DND-41 (cell line): ENCODE results near the gene TMEM219.

Source experiments
- ATAC-seq: fragments of 200-7000 bp; cut with Tn5 transposase; 3 replicates; pipeline ENCODE4 v1.9.1; 2021; ENCODE audit warnings: low read depth; ENCODE audit not compliant: insufficient read depth
- DNase-seq: peaks from one replicate; pipeline ENCODE4 v3.0.0-alpha.2; 2020
- H2AFZ ChIP-seq: 2 replicates; pipeline ENCODE4 v1.6.0; 2012; ENCODE audit warnings: low read depth, low read length
- H3K27ac ChIP-seq: 2 replicates; pipeline ENCODE4 v1.5.1; 2012; ENCODE audit warnings: low read length, inconsistent platforms
- H3K27me3 ChIP-seq: fragments of 200-600 bp; sonication (generic); 2 replicates; pipeline ENCODE4 v1.6.0; 2012; ENCODE audit warnings: low read length, mild to moderate bottlenecking, inconsistent platforms; ENCODE audit not compliant: insufficient read depth, poor library complexity
- H3K36me3 ChIP-seq: 2 replicates; pipeline ENCODE4 v1.5.1; 2012; ENCODE audit warnings: low read length, inconsistent platforms; ENCODE audit not compliant: insufficient read depth
- H3K4me1 ChIP-seq: 2 replicates; pipeline ENCODE4 v1.5.1; 2012; ENCODE audit warnings: mild to moderate bottlenecking, low read length; ENCODE audit not compliant: insufficient read depth
- H3K4me2 ChIP-seq: 2 replicates; pipeline ENCODE4 v1.6.0; 2012; ENCODE audit warnings: mild to moderate bottlenecking, moderate library complexity, low read length, inconsistent platforms; ENCODE audit not compliant: insufficient read depth
- H3K4me3 ChIP-seq, 2 experiments: fragments of 200-600 bp in 1 of 2; shearing (Covaris generic) in 1 of 2; 2 replicates each; pipeline ENCODE4 v1.5.1; 2012 to 2016; ENCODE audit warnings: inconsistent platforms in 2 of 2, low read length in 2 of 2, mild to moderate bottlenecking in 2 of 2, low read depth in 1 of 2, moderate library complexity in 1 of 2
- H3K79me2 ChIP-seq: 2 replicates; pipeline ENCODE4 v1.6.0; 2012; ENCODE audit warnings: low read length, inconsistent platforms; ENCODE audit not compliant: insufficient read depth
- H3K9ac ChIP-seq: 2 replicates; pipeline ENCODE4 v1.6.0; 2012; ENCODE audit warnings: low read depth, mild to moderate bottlenecking, inconsistent platforms, low read length, moderate library complexity
- H3K9me3 ChIP-seq: 2 replicates; pipeline ENCODE4 v1.5.1; 2012; ENCODE audit warnings: low read length, moderate library complexity, mild to moderate bottlenecking, inconsistent platforms; ENCODE audit not compliant: insufficient read depth, severe bottlenecking
- H4K20me1 ChIP-seq: 2 replicates; pipeline ENCODE4 v1.6.0; 2012; ENCODE audit warnings: low read length; ENCODE audit not compliant: insufficient read depth
- CTCF ChIP-seq: IDR thresholded peaks from 2 replicates; pipeline ENCODE4 v1.5.1; 2012; ENCODE audit warnings: borderline replicate concordance, low read length, moderate library complexity, mild to moderate bottlenecking; ENCODE audit not compliant: poor library complexity, severe bottlenecking; ENCODE audit errors: extremely low read depth
- EZH2 ChIP-seq: IDR thresholded peaks from 3 replicates; pipeline ENCODE4 v1.6.1; 2012; ENCODE audit warnings: borderline replicate concordance, low read depth, mild to moderate bottlenecking, moderate library complexity, low read length, inconsistent platforms; ENCODE audit not compliant: severe bottlenecking

The TMEM219 gene

GRCh38 chr16:29973384-29974246 is 11.7 kb downstream of the TMEM219 start, which contains the start of gene TAOK2:
TAOK2 (plus strand) TSS chr16:29973868; CDS start chr16:29977773, 3,905 bp downstream.
- Histone ChIP-seq H3K4me3 (peak within 1 kb of the TSS; percentile 80 to 92), H2AFZ (peak within 1 kb of the TSS; percentile 97), H3K4me1 (peaks cover 45% of the 10 kb centered on the region)

GRCh38 chr16:29974291-29975133 is 12.6 kb downstream of the TMEM219 start:
- DNase-seq (no peak), ATAC-seq (no peak)
- peak overlapping the region; percentile 80 to 92 for H3K4me3 ChIP-seq
- peaks cover 48% of the 10 kb centered on the region for H4K20me1 ChIP-seq
- H3K9ac ChIP-seq: peak overlapping the region; percentile 90
- H2AFZ ChIP-seq: peak overlapping the region; percentile 97
- no peaks in the 10 kb centered on the region for H3K9me3 ChIP-seq
- peak overlapping the region; percentile 79 for H3K4me2 ChIP-seq
- TF ChIP-seq CTCF (peak; percentile 17), EZH2 (no peak)
- H3K79me2 ChIP-seq: peaks cover 49% of the 10 kb centered on the region
- H3K36me3 ChIP-seq: peaks cover 47% of the 10 kb centered on the region
- peaks cover 45% of the 10 kb centered on the region for H3K4me1 ChIP-seq
- H3K27ac ChIP-seq: peak overlapping the region; percentile 88
- no peaks in the 10 kb centered on the region for H3K27me3 ChIP-seq

More at GRCh38 chr16:29973384-29974246, 11.7 kb downstream of the TMEM219 start, which contains the start of gene TAOK2:
- ATAC-seq (peak; percentile 94), DNase-seq (peak; percentile 100)
- no peaks in the 10 kb centered on the region for H3K27me3 ChIP-seq
- H4K20me1 ChIP-seq: peaks cover 42% of the 10 kb centered on the region
- H3K9me3 ChIP-seq: no peaks in the 10 kb centered on the region
- peak within 1 kb of the TSS; percentile 88 for H3K27ac ChIP-seq
- peak within 1 kb of the TSS; percentile 79 for H3K4me2 ChIP-seq
- TF ChIP-seq CTCF (no peak), EZH2 (no peak)
- H3K9ac ChIP-seq: peak within 1 kb of the TSS; percentile 90
- H3K36me3 ChIP-seq: peaks cover 43% of the 10 kb centered on the region
- peaks cover 49% of the 10 kb centered on the region for H3K79me2 ChIP-seq

GRCh38 chr16:29975134-29975538 is 13.3 kb downstream of the TMEM219 start:
- no peak for DNase-seq
- no peak for ATAC-seq
- TF ChIP-seq EZH2 (no peak), CTCF (no peak)
- Histone ChIP-seq H3K4me1 (peaks cover 45% of the 10 kb centered on the region), H4K20me1 (peaks cover 48% of the 10 kb centered on the region), H3K27me3 (no peaks in the 10 kb centered on the region), H3K4me2 (peak overlapping the region; percentile 79), H2AFZ (no peak overlapping the region), H3K9ac (peak overlapping the region; percentile 90), H3K36me3 (peaks cover 50% of the 10 kb centered on the region), H3K4me3 (peak overlapping the region; percentile 80 to 92; a peak in 3 of 4 replicates), H3K9me3 (no peaks in the 10 kb centered on the region), H3K27ac (peak overlapping the region; percentile 88), H3K79me2 (peaks cover 49% of the 10 kb centered on the region)
